HG03095 (cell line): Measurements from ENCODE around the gene RGS10.
"Not testable (repeated sequence)": the region's sequence is repeated elsewhere in the genome, so short reads cannot be mapped to it uniquely, and the experiment has no call there.

Source experiments
- ATAC-seq: cut with Tn5 transposase; IDR thresholded peaks from one replicate; pipeline ENCODE4 v1.9.1; 2021; ENCODE audit warnings: moderate library complexity; ENCODE audit not compliant: unreplicated experiment

RGS10 gene, protein sequence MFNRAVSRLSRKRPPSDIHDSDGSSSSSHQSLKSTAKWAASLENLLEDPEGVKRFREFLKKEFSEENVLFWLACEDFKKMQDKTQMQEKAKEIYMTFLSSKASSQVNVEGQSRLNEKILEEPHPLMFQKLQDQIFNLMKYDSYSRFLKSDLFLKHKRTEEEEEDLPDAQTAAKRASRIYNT

DNA sequence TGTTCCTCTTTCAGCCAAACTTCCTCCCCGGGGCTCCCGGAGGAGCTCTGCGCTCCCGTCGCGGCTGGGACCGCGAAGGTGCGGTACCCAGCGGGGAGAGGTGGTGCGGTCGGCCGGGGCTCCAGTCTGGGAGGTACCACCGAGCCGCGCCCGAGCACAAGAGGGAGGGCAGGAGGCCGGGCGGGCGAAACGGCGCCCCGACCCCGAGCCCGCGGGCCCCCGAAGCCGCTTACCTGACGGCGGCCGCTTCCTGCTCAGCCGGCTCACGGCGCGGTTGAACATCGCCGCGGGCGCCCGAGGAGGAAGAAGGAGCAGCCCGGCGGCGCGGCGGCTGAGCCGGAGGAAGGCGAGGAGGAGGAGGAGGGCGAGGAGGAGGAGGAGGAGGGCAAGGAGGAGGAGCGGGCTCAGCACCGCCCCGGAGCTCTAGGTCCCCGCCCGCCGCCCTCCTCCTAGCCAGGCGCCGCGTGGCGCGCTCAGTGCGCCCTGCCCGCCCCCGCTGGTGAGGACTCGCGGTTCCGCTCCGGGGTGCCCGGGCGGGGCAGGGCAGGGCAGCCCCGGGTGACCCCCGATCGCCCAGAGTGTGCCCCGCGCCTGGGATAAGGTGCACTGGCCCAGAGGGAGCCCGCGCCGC lies at the start of gene RGS10:
Gene RGS10 (minus strand): TSS at position 363 of the 631 bp plus-strand sequence. CDS start 81 bp downstream, at position 282.
- peak; percentile 73 for ATAC-seq

DNA sequence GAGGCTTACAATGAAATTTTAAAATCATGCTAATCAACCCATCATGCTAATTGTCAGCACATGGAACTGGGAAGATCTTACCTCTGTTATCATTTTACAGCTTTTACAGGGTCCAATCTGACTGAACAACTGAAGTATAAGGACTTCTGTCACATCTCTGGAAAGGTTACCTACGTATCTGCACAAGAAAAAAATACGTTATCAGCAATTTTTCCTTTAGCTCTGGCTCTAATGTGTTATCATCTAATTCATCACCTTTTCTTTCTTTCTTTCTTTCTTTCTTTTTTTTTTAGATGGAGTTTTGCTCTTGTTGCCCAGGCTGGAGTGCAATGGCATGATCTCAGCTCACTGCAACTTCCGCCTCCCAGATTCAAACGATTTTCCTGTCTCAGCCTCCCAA lies 45.6 kb upstream of the RGS10 start:
- no peak for ATAC-seq

DNA sequence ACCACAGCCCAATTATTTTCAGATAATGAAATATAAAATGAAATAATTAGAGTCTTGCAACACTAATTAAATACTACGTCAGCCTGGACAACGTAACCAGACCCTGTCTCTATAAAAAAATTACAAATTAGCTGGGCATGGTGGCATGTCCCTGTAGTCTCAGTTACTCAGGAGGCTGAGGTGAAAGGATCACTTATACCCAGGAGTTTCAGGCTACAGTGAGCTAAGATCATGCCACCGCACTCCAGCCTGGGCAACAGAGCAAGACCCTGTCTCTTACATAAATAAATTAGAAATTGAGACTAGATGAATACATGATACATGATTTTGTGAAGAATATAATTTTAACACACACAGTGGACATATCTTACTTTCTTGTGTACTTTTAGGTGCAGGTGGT lies 35.8 kb upstream of the RGS10 start:
- no peak for ATAC-seq

DNA sequence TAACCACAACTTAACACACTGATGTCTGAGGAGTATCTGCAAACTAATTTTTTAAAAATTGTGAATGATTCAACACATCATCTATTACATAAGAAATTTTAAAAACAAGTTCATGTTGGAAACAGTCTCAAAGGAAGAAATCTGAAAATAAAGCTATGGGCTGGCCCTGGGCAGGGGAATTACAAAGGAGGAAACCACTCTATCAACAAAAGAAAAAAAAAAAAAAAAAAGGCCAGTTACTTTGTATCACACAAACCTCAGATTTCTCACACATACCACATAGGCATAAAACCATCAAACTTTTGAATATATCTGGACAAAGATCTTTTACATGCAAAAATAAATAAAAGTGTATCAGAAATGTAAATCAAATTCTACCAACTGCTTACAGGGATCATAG lies 33.5 kb upstream of the RGS10 start:
- ATAC-seq = no peak

DNA sequence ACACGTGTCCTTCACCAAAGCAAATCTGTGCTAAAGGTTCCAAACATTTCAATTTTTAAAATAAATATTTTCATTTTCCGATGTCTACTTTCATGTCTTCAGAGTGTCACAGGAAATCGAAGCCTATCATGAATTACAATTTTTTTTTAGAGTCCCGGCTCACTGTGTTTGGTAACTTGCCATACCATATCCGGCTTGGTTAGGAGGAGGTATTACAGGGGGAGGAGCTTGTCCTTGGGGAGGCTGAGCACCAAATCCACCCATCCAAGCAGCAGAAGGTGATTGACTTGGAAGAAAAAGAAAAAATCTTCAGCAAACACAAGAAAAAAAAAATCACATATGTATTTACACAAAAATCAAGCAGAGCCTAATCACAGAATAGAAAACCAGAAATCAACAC lies 33.0 kb upstream of the RGS10 start:
- ATAC-seq = no peak

DNA sequence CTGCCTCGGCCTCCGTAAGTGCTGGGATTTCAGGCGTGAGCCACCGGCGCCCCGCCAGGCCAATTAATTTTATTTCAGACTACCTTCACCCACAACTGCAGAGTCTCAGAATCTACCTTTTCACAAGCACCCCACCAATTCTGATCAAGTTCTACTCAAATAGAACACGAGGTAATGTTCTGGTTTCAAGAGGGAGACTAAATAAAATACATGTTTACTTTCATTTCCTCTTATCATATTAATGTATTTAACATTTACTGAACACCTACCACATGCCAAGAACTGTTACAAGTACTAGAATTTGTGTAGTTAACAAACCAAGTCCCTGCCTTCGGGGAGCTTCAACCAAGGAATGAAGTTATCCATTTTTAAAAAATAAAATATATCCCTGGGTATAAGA lies 25.5 kb upstream of the RGS10 start:
- no peak for ATAC-seq

DNA sequence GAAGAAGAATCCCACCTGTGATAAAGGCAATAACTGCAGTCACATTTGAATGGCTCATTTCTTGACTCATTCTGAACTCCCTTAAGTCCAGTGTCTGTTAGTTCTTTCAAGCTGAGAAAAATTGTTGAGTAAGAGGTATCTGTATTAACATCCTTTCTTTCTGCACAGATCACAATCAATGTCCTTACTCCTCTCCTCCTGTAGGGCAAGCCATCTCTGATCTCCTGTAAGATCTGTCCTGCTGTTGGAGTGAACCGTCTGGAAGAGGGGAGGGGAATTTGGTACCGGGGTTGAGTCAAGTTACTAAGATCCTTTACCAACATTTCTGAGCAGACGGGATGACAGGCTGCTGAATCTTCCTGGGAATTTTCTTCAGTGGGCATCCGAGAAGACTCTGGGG lies 19.6 kb upstream of the RGS10 start:
- ATAC-seq = no peak

DNA sequence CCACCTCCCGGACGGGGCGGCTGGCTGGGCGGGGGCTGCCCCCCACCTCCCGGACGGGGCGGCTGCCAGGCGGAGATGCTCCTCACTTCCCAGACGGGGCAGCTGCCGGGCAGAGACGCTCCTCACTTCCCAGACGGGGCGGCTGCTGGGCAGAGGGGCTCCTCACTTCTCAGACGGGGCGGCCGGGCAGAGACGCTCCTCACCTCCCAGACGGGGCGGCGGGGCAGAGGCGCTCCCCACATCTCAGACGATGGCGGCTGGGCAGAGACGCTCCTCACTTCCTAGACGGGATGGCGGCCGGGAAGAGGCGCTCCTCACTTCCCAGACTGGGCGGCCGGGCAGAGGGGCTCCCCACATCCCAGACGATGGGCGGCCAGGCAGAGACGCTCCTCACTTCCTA lies 17.0 kb upstream of the RGS10 start:
- ATAC-seq = not testable (repeated sequence)

DNA sequence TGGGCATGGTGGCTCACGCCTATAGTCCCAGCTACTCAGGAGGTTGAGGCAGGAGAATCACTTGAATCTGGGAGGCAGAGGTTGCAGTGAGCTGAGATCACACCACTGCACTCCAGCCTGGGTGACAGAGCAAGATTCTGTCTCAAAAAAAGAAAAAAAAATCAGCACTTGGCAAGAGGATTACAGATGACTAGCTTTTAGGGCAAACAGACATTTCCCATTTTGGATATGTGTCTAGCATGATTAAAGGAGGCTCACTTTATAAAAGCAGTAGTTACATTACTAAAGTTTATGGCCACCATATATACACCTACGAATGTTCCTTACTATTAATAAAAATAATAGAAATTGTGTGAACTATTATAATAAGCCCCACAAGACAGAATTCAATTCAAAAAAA lies 13.6 kb upstream of the RGS10 start:
- not testable (repeated sequence) for ATAC-seq

DNA sequence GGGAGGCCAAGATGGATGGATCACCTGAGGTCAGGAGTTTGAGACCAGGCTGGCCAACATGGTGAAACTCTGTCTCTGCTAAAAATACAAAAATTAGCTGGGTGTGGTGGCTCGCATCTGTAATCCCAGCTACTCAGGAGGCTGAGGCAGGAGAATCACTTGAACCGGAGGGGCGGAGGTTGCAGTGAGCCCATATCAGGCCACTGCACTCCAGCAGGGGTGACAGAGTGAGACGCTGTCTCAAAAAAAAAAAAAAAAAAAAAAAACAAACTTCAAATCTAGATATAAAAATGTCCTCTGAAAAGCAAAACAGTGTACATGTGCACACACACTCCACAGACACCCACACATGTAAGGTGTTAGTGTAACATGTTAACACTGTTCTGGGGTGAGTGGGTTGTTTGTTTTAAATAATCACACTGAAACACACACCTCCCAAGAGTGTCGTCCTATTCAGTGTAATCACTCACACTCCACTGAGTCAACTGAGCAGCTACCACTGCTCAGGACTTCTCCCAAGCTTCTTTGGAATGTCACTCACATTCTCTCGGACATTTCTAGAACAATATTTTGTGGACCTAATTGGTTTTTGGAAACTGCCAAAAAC lies 12.8 kb upstream of the RGS10 start:
- no peak for ATAC-seq

DNA sequence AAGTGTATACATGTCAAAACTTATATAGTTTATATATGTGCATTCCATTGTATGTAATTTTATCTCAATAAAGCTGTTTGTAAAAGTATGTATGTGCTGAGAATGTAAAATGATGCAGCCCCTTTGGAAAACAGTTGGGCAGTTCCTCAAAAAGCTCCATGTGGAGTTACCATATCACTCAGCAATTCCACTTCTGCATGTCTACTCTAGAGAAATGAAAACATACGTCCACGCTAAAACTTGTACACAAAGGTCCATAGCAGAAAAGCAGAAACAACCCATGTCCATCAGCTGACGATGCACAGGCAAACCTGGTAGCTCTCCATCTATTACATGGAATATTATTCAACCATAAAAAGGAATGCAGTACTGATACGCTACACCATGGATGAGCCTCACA lies 8.3 kb upstream of the RGS10 start:
- ATAC-seq = no peak

DNA sequence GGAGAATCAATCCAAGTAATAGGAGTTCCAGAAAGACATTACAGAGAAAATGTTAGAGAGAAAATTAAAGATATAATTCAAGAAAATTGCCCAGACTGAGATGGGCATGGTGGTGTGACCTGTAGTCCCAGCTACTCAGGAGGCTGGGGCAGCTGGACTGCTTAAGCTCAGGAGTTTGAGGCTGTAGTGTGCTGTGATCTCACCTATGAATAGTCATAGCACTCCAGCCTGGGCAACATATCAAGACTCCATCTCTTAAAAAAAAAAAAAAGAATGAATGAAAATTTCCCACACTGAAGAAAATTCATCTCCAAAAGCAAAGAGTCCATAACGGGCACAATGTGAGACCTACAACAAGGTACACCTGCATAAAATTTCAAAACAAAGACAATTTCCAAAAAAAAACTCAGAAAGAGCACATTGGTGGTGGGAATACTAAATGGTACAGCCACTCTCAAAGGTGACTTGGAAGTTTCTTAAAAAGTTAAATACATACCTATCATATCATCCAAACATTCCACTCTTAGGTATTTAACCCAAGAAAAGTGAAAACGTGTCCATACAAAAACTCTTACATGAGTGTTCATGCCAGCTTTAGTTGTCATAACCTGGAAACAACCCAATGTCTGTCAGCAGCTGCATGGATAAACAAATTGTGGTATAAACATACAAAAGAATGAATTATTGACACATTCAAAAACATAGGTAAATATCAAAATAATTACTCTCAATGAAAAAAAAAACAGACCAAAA lies 6.9 kb upstream of the RGS10 start:
- ATAC-seq = no peak

DNA sequence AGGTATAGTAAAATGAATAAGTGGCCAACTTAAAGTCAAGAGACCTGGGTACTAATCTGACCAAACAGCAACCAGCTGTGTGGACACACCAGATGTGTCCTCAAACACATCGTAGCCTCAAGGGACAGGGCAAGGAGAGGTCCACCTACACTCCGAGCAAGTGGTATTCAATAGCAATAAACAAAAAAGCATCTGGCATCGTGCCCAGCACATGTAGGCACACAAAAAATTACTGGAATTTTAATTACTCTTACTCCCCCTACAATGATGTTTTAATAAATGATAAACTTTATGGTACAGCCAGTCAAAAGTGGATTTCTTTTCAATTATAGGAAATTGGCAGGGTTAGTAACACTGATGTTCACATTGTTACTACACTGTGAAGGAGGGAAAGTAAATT lies 3.5 kb upstream of the RGS10 start:
- no peak for ATAC-seq

DNA sequence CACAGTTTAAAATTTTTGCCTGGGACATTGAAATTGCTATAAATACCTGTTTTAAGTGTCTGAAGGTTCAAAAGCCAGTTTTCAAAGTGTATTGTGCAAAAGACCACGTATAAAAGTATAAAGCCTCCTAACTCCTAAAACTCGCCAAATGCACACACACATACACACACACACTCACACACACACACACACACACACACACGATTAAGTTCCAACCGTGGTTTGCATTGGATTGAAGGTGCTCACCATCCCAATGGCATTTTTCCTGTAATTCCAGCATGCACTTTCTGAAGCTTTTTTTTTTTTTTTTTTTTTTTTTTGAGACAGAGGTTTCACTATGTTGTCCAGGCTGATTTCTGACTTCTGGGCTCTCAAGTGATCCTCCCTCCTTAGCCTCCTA lies 2.8 kb upstream of the RGS10 start:
- ATAC-seq = no peak

DNA sequence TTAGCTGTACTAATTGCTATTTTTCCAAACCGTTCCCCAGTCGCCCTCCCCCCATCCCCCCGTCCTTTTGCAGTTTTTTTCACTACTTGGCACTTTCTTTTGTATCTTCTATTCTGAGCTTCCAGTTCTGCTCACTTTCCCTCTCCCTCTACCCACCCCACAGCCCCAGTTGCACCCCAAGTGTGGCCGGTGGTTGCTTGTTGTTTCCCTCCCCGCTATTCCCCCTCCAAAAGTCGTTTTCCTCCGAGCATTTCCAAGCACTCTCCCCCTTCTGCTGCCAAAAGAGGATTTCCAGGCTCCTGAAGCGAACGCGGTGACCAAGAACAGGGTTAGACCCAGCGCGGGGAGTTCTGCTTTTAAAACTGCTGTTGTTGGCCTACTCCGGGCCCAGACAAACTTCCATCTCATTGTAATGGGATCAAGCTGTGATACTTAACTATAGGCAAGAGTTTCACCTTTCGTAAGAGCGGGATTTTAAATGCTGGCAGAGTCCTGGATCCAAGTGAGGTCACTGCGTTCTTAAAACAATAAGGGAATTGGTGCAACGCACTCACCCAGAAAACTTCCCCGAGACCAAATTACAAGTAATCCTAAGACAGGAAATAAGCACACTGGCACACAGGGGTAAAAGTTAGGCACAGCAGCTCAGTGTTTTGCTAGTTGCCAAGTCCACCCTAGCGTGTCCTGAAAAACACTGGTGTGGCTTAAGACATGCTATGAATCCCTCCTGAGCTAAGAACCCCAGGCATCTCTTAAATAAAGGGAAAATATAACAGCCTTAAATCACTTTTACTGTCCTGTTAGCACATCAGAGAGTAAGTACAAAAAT lies 1.5 kb upstream of the RGS10 start:
- no peak for ATAC-seq

DNA sequence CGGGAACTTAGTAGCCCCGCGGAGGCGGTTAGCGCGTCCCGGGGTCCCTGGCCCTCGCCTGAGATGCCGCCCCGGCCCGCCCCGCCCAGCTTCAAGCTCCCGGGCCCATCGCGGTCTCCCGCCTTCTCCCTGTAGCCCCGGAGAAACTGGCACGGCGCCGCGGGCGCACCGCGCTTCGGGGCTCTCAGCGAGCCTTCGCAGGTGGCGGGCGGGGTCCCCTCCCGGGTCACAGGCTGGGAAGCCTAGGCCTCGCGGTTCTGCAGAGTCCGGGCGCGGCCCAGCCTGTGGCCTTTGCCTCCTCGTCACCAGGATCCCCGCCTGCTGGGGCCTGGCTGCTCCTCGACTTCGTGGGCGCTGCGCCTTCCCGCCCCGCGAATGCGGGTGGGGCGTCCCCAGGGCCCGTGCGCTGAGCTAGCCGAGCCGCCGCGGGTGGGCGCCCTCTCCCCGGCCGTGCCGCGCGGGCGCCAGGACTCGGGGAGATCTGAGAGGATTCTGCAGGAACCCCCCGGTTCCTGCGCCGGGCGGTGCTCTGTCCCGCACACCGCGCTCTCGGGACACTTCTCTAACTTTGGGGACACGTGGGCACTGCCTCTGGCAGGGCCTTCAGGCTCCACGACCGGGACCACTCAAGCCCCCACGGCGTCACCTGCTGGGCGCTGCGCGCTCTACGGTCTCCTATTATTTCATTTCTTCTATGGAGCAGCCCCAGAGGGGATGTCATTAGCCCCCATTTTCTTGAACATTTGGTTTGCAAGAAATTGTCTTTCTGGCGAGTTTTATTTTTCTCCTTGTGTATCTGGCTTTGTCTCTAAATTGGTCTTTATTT lies 682 bp upstream of the RGS10 start:
- peak; percentile 41 for ATAC-seq

DNA sequence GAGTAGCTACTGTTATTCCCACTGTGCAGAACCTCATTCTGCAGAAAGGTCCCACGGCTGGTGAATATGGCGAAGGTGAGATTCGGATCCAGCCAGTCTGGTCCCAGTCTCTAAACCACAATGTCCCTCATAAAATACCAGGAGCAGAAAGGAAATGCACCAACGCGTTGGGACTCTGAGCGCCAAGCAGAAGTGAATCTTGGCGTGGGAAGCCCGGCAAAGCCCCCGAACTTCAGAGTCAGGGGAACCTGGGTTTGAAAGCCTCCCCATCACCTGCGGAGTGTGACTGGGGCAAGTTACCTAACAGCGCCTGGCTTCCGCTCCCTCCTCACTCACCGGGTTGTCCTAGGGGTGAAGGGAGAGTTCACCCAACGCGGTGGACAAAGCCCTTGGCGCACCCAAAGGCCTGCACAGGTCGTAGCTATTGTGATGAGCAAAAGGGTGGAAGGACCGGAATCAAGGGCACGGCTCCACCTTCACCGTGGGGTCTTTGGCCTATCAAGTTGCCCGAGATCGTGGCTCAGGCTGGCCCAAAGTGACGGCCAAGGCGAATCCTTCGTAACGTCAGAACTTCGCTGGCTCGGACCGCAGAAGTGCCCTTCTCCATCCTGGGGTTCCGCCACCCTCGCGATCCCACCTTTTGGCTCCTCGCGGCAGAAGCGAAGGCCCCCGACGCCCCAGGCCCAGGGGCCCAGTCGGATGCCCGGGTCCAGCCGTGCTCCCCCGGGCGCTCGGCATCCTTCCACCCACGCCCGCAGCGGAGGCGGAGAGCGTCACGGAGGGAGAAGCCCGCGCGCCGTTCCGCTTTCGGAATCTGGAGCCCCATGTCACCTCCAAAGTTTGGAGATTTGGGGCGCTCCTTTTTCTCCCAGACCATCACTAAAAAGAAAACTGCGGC lies 811 bp downstream of the RGS10 start:
- ATAC-seq = no peak

DNA sequence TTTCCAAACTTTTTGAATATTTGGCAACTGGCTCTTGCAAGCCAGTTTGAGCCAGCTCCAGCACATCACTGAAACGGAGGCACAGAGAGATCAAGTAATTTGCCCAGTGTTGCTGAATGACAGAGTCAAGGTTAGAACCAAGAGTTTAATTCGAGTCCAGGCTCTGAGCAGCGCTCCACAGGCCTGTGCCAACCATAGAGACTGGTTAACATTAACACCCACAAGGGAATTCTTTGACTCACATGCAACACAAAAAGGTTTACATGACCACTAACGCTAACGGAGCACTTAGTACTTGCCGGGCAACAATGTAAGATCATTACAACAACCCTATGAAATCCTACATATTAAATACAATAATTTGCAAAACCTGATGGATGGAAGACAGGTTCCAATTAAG lies 1.5 kb downstream of the RGS10 start:
- ATAC-seq = no peak

DNA sequence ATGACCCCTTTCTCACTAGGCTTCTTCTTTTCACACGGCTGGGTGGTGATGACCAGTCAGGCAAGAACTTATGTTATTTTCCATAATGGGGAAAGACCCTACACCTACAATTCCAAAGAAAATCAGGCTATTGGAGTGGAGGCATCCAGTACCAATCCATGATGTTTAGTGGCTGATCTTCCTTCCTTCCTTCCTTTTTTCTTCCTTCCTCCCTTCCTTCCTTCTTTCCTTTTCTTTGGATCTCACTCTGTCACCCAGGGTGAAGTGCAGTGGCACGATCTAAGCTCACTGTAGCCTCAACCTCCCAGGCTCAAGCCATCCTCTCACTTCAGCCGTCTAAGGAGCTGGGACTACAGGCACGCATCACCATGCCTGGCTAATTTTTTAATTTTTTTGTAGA lies 2.5 kb downstream of the RGS10 start:
- no peak for ATAC-seq
